CD8-positive, alpha-beta memory T cell (primary cell): ENCODE data around the gene CALM1. TPM values are rescaled to one million over a fixed set of nuclear protein-coding genes. Genes with fewer than 3 reads are reported as not detected.

Experiments used
- CTCF ChIA-PET: fragments of 350-600 bp; sonication (Branson Sonifier 250); formaldehyde crosslinking; loops from one replicate; lab custom pipeline; 2021; ENCODE audit warnings: antibody characterized with exemption; lab: Charles Lee
- POLR2A ChIA-PET: fragments of 350-600 bp; sonication (Branson Sonifier 250); formaldehyde crosslinking; loops from one replicate; lab custom pipeline; 2021; ENCODE audit warnings: antibody characterized with exemption; lab: Charles Lee
- DNase-seq, 5 donors: peaks; one replicate each; pipeline versions ENCODE4 v3.0.0 to v3.0.0-alpha.2; 2020 to 2022; ENCODE audit warnings: mixed read lengths in 1 of 5
- H3K27ac ChIP-seq: one replicate; pipeline ENCODE4 v1.7.0; 2013; ENCODE audit warnings: low read depth, mild to moderate bottlenecking, low read length, moderate library complexity
- H3K27me3 ChIP-seq: 2 replicates; pipeline ENCODE4 v1.7.0; 2013; ENCODE audit warnings: low read length, mild to moderate bottlenecking; ENCODE audit not compliant: insufficient read depth, poor library complexity, severe bottlenecking
- H3K36me3 ChIP-seq: 2 replicates; pipeline ENCODE4 v1.7.0; 2013; ENCODE audit warnings: mild to moderate bottlenecking, low read length, moderate library complexity; ENCODE audit not compliant: insufficient read depth
- H3K4me1 ChIP-seq: 2 replicates; pipeline ENCODE4 v1.7.0; 2013; ENCODE audit warnings: mild to moderate bottlenecking, low read length, moderate library complexity; ENCODE audit not compliant: insufficient read depth
- H3K4me3 ChIP-seq: 2 replicates; pipeline ENCODE4 v1.7.0; 2013; ENCODE audit warnings: mild to moderate bottlenecking, low read length
- H3K9me3 ChIP-seq: 2 replicates; pipeline ENCODE4 v1.7.0; 2013; ENCODE audit warnings: mild to moderate bottlenecking, low read length
- H3K27ac Mint-ChIP-seq, 8 donors: one replicate each; pipeline ENCODE4 v1.8.0; 2020 to 2021; ENCODE audit warnings: mixed read lengths in 8 of 8, mild to moderate bottlenecking in 6 of 8, inconsistent platforms in 3 of 8, moderate library complexity in 3 of 8
- H3K27me3 Mint-ChIP-seq, 2 donors: one replicate each; pipeline ENCODE4 v1.8.0; 2020 to 2021; ENCODE audit warnings: mixed read lengths in 2 of 2, mild to moderate bottlenecking in 1 of 2, moderate library complexity in 1 of 2
- H3K36me3 Mint-ChIP-seq, 3 donors: one replicate each; pipeline ENCODE4 v1.8.0; 2020 to 2021; ENCODE audit warnings: mixed read lengths in 3 of 3, inconsistent platforms in 1 of 3, mild to moderate bottlenecking in 1 of 3
- H3K4me1 Mint-ChIP-seq, 3 donors: one replicate each; pipeline ENCODE4 v1.8.0; 2020 to 2021; ENCODE audit warnings: mixed read lengths in 3 of 3, inconsistent platforms in 1 of 3, mild to moderate bottlenecking in 1 of 3
- H3K4me3 Mint-ChIP-seq, 7 donors: one replicate each; pipeline ENCODE4 v1.8.0; 2020 to 2021; ENCODE audit warnings: mixed read lengths in 7 of 7, mild to moderate bottlenecking in 6 of 7, moderate library complexity in 4 of 7, inconsistent platforms in 2 of 7
- H3K9me3 Mint-ChIP-seq, 5 donors: one replicate each; pipeline ENCODE4 v1.8.0; 2020 to 2022; ENCODE audit warnings: mixed read lengths in 5 of 5, mild to moderate bottlenecking in 3 of 5, moderate library complexity in 2 of 5, inconsistent platforms in 1 of 5
- polyA plus RNA-seq: library from polyadenylated mRNA; unstranded; fragments of 300-500 nt; fragmentation: Illumina TruSeq; gene quantifications from one replicate; pipeline ENCODE4 v1.2.3, GENCODE V29; 2021
- total RNA-seq, 2 experiments: library from RNA; stranded (reverse); gene quantifications; one replicate each; pipeline ENCODE4 v1.2.3, GENCODE V29; 2021

Gene CALM1
- total and polyA plus RNA-seq, 3 experiments from 2014 or later = 575 to 3,107 (median 587) TPM

- Mint-ChIP-seq H3K4me1 (no peaks in the 10 kb centered on the region), H3K36me3 (no peaks in the 10 kb centered on the region), H3K27me3 (peaks cover 12 to 35% of the 10 kb centered on the region in 2 donors), H3K4me3 (no peak overlapping the region), H3K27ac (no peak overlapping the region), H3K9me3 (no peaks in the 10 kb centered on the region)
- no peaks in the 10 kb centered on the region for H3K4me1 ChIP-seq
- POLR2A ChIA-PET = no interaction called here
- H3K36me3 ChIP-seq = no peaks in the 10 kb centered on the region
- H3K27ac ChIP-seq = no peak overlapping the region
- no peak for DNase-seq
- no peaks in the 10 kb centered on the region for H3K27me3 ChIP-seq
- CTCF ChIA-PET = no interaction called here
- no peaks in the 10 kb centered on the region for H3K9me3 ChIP-seq
- no peak overlapping the region for H3K4me3 ChIP-seq
Observed at GRCh38 chr14:90361865-90362557, 34.8 kb upstream of the CALM1 start.

DNA sequence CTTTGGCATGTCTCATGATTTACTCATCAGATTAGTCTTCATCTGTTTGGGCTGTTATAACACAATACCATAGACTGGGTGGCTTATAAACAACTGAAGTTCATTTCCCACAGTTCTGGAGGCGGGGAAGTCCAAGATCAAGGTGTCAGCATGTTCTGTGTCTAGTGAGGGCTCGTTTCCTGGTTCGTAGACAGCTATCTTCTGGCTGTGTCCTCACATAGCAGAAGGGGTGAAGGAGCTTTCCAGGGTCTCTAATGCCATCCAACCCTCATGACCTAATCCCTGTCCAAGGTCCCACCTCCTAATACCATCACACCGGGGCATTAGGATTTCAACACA lies 34.3 kb upstream of the CALM1 start:
- H3K4me1 ChIP-seq = no peaks in the 10 kb centered on the region
- H3K27me3 Mint-ChIP-seq = peaks cover 12 to 32% of the 10 kb centered on the region in 2 donors
- H3K9me3 ChIP-seq = no peaks in the 10 kb centered on the region
- H3K4me3 ChIP-seq = no peak overlapping the region
- no peaks in the 10 kb centered on the region for H3K27me3 ChIP-seq
- H3K27ac ChIP-seq = no peak overlapping the region
- ChIA-PET POLR2A (no interaction called here), CTCF (interaction anchor here (1.3 kb wide), 1 partner anchor 335 kb away, joined by 5 read pairs; no protein-coding TSS in a partner anchor)
- H3K9me3 Mint-ChIP-seq = no peaks in the 10 kb centered on the region
- no peaks in the 10 kb centered on the region for H3K36me3 Mint-ChIP-seq
- no peak overlapping the region for H3K4me3 Mint-ChIP-seq
- H3K27ac Mint-ChIP-seq = no peak overlapping the region
- H3K4me1 Mint-ChIP-seq = no peaks in the 10 kb centered on the region
- H3K36me3 ChIP-seq = no peaks in the 10 kb centered on the region
- DNase-seq = no peak

DNA sequence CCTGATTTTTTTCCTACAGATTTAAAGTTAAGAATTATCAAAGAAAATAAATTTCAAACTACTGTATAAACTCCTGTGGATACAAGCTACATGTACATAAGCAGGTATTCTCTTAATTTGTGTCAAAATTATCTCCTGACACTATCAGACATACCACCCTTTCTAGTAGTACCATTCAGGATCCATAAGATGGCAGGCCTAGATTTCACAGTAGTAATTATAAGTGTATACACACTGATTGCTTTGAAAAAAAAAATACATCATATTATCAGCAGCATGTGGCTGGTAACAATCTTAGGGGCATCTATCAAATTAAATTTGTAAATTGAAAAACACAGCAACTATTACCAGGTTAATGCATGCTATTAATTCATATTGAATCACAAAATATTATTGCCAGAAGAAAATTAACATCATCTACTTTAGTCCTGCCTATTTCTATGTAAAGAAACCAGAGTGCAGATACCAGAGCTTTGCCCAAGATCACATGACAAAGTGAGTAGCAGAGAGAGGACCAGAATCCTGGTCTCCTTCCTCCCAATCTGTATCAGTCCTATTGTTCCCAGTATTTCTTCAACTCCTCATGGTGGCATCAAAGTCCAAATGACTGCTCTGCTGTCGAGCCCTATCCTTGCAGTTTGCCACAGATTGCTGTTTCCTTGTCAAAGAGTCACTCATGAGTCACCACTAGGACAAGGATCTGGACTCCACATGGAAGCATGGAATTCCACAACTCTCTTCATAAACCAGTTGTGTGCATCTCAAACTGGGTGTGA lies 27.7 kb upstream of the CALM1 start:
- H3K4me1 Mint-ChIP-seq = peaks cover 0 to 5% (median 5%) of the 10 kb centered on the region in 3 donors
- H3K36me3 Mint-ChIP-seq = no peaks in the 10 kb centered on the region
- no peak overlapping the region for H3K4me3 Mint-ChIP-seq
- no peaks in the 10 kb centered on the region for H3K4me1 ChIP-seq
- H3K27me3 Mint-ChIP-seq = peaks cover 0 to 3% of the 10 kb centered on the region in 2 donors
- no peaks in the 10 kb centered on the region for H3K27me3 ChIP-seq
- no peaks in the 10 kb centered on the region for H3K9me3 ChIP-seq
- DNase-seq = peak in 2 of 5 donors; percentile 38 to 44
- no peak overlapping the region for H3K27ac ChIP-seq
- H3K36me3 ChIP-seq = no peaks in the 10 kb centered on the region
- no peak overlapping the region for H3K27ac Mint-ChIP-seq
- POLR2A ChIA-PET = interaction anchor here (0.7 to 1.8 kb wide), 4 partner anchors 13 to 150 kb away, joined by 3 to 8 read pairs (median 4); partner anchors contain the start of gene CALM1
- H3K9me3 Mint-ChIP-seq = no peaks in the 10 kb centered on the region
- no peak overlapping the region for H3K4me3 ChIP-seq
- CTCF ChIA-PET = interaction anchor here (0.7 to 2.6 kb wide), 9 partner anchors 17 to 389 kb away, joined by 3 to 20 read pairs (median 4); no protein-coding TSS in a partner anchor

DNA sequence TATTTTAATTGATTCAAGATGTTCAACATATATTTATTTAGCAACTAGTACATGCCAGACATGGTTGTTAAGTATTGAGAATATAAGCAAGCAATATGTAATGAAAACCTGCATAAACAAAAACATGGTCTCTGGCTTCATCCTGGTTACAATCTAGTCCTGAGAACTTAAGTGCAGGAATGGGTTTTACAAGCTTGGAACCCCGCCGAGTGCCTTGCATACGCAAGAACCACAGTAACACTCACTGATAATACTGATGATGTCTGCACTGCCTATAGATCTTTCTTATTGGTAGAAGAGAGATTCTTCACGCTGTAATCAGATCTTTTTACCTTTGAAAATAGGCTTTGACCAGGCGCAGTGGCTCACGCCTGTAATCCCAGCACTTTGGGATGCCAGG lies 22.9 kb upstream of the CALM1 start:
- no peak overlapping the region for H3K27ac Mint-ChIP-seq
- peaks cover 0 to 3% of the 10 kb centered on the region in 2 donors for H3K27me3 Mint-ChIP-seq
- peaks cover 0 to 5% (median 4%) of the 10 kb centered on the region in 3 donors for H3K4me1 Mint-ChIP-seq
- CTCF ChIA-PET = interaction anchor here (2.8 kb wide), 1 partner anchor 26 kb away, joined by 11 read pairs; no protein-coding TSS in a partner anchor
- H3K27ac ChIP-seq = no peak overlapping the region
- no peaks in the 10 kb centered on the region for H3K27me3 ChIP-seq
- H3K9me3 Mint-ChIP-seq = no peaks in the 10 kb centered on the region
- H3K36me3 Mint-ChIP-seq = no peaks in the 10 kb centered on the region
- POLR2A ChIA-PET = no interaction called here
- no peaks in the 10 kb centered on the region for H3K36me3 ChIP-seq
- no peak overlapping the region for H3K4me3 Mint-ChIP-seq
- H3K4me3 ChIP-seq = no peak overlapping the region
- no peaks in the 10 kb centered on the region for H3K4me1 ChIP-seq
- DNase-seq = no peak
- H3K9me3 ChIP-seq = no peaks in the 10 kb centered on the region

DNA sequence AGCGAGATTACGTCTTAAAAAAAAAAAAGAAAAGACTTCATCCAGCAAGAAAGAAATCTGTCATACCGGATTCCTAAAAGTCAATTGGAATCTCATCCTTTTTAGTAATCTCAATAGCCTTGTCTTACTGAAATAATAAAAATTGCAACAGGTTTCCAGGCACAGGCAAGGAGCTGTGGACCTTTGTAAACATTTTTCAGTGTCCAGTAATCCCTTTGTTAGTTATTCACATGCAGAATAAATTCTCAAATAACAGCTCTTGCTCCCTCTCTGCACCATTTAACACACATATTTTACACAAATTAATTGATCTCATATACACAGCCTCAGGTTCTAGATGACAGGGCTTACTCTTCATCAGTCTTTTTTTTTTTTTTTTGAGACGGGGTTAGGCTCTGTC lies 22.0 kb upstream of the CALM1 start:
- H3K9me3 Mint-ChIP-seq = no peaks in the 10 kb centered on the region
- no peaks in the 10 kb centered on the region for H3K4me1 Mint-ChIP-seq
- ChIA-PET POLR2A (no interaction called here), CTCF (interaction anchor here (2.8 kb wide), 1 partner anchor 25 kb away, joined by 11 read pairs; no protein-coding TSS in a partner anchor)
- peaks cover 0 to 3% of the 10 kb centered on the region in 2 donors for H3K27me3 Mint-ChIP-seq
- H3K4me3 Mint-ChIP-seq = no peak overlapping the region
- Histone ChIP-seq H3K27me3 (no peaks in the 10 kb centered on the region), H3K9me3 (no peaks in the 10 kb centered on the region), H3K4me1 (no peaks in the 10 kb centered on the region), H3K36me3 (no peaks in the 10 kb centered on the region), H3K4me3 (no peak overlapping the region), H3K27ac (no peak overlapping the region)
- H3K36me3 Mint-ChIP-seq = no peaks in the 10 kb centered on the region
- DNase-seq = no peak
- no peak overlapping the region for H3K27ac Mint-ChIP-seq

- no peaks in the 10 kb centered on the region for H3K27me3 ChIP-seq
- no peaks in the 10 kb centered on the region for H3K9me3 Mint-ChIP-seq
- no peak overlapping the region for H3K27ac Mint-ChIP-seq
- H3K9me3 ChIP-seq = no peaks in the 10 kb centered on the region
- no peaks in the 10 kb centered on the region for H3K36me3 ChIP-seq
- peaks cover 0 to 3% of the 10 kb centered on the region in 2 donors for H3K27me3 Mint-ChIP-seq
- peak overlapping the region in 1 of 7 donors; percentile 19 for H3K4me3 Mint-ChIP-seq
- H3K4me3 ChIP-seq = no peak overlapping the region
- ChIA-PET CTCF (no interaction called here), POLR2A (no interaction called here)
- no peak overlapping the region for H3K27ac ChIP-seq
- H3K36me3 Mint-ChIP-seq = no peaks in the 10 kb centered on the region
- no peak for DNase-seq
- H3K4me1 Mint-ChIP-seq = peaks cover 0 to 5% (median 4%) of the 10 kb centered on the region in 3 donors
- H3K4me1 ChIP-seq = no peaks in the 10 kb centered on the region
Observed at GRCh38 chr14:90375934-90376333, 20.9 kb upstream of the CALM1 start.

- H3K4me3 ChIP-seq = no peak overlapping the region
- Mint-ChIP-seq H3K27ac (peak overlapping the region in 1 of 8 donors; percentile 3), H3K4me1 (peaks cover 4 to 5% (median 4%) of the 10 kb centered on the region in 3 donors), H3K36me3 (no peaks in the 10 kb centered on the region), H3K9me3 (no peaks in the 10 kb centered on the region), H3K27me3 (no peaks in the 10 kb centered on the region), H3K4me3 (peak overlapping the region in 1 of 7 donors; percentile 23)
- POLR2A ChIA-PET = interaction anchor here (0.6 kb wide), 1 partner anchor 66 kb away, joined by 4 read pairs; no protein-coding TSS in a partner anchor
- no peaks in the 10 kb centered on the region for H3K9me3 ChIP-seq
- no peaks in the 10 kb centered on the region for H3K36me3 ChIP-seq
- H3K4me1 ChIP-seq = peaks cover 13% of the 10 kb centered on the region
- CTCF ChIA-PET = interaction anchor here (1.0 to 1.9 kb wide), 2 partner anchors 21 to 380 kb away, joined by 3 to 7 read pairs; no protein-coding TSS in a partner anchor
- no peak overlapping the region for H3K27ac ChIP-seq
- no peak for DNase-seq
- H3K27me3 ChIP-seq = no peaks in the 10 kb centered on the region
Observed at GRCh38 chr14:90378249-90378648, 18.6 kb upstream of the CALM1 start.

DNA sequence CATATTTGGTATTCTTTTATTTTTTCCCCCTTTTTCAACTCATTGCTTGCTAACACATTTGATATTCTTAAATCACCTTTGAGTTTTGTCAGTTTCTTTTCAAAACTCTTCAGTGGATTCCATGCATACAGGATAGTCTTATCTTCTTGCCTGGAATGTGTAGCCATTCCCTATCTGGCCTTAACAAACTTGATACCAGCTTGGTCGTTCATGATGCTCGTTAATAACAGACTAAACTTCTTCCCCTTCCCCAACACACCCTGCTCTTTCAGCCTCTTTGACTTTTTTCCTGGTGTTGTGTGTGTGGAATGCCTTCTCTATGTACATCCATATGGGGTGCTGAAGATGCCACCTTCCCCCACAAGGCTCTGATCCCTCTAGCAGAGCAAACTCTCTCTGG lies 17.7 kb upstream of the CALM1 start:
- Histone ChIP-seq H3K4me3 (no peak overlapping the region), H3K9me3 (no peaks in the 10 kb centered on the region), H3K36me3 (no peaks in the 10 kb centered on the region), H3K27ac (no peak overlapping the region), H3K4me1 (peaks cover 19% of the 10 kb centered on the region), H3K27me3 (no peaks in the 10 kb centered on the region)
- no peak for DNase-seq
- POLR2A ChIA-PET = no interaction called here
- CTCF ChIA-PET = interaction anchor here (1.0 to 1.9 kb wide), 2 partner anchors 20 to 380 kb away, joined by 3 to 7 read pairs; no protein-coding TSS in a partner anchor
- H3K27me3 Mint-ChIP-seq = no peaks in the 10 kb centered on the region
- peak overlapping the region in 1 of 7 donors; percentile 40 for H3K4me3 Mint-ChIP-seq
- peak overlapping the region in 2 of 8 donors; percentile 7 to 34 for H3K27ac Mint-ChIP-seq
- H3K9me3 Mint-ChIP-seq = no peaks in the 10 kb centered on the region
- peaks cover 4 to 7% (median 5%) of the 10 kb centered on the region in 3 donors for H3K4me1 Mint-ChIP-seq
- no peaks in the 10 kb centered on the region for H3K36me3 Mint-ChIP-seq
